IMR-90 (cell line): ENCODE results near the gene MSN. TPM values are rescaled to one million over a fixed set of nuclear protein-coding genes. Genes with fewer than 3 reads are reported as not detected.

ENCODE experiments used
- ATAC-seq: fragments of 200-7000 bp; cut with Tn5 transposase; 2 replicates; pipeline ENCODE4 v1.9.1; 2020; ENCODE audit warnings: low read depth, mild to moderate bottlenecking, moderate library complexity
- BruUV-seq: library from RNA; stranded (reverse); fragments of 400-500 nt; replicated peaks from 2 replicates; lab custom pipeline; 2021; lab: Mats Ljungman, UMichigan
- CTCF ChIA-PET: fragments of 300-600 bp; formaldehyde crosslinking; extraction: SDS; loops from one replicate; lab custom pipeline; 2021; ENCODE audit warnings: antibody characterized with exemption; lab: Yijun Ruan, JAX
- POLR2A ChIA-PET: fragments of 300-600 bp; sonication (Branson Sonifier 250); formaldehyde crosslinking; loops from one replicate; lab custom pipeline; 2022; ENCODE audit warnings: antibody characterized with exemption; ENCODE audit not compliant: unreplicated experiment; lab: Charles Lee
- DNase-seq: peaks from one replicate; pipeline ENCODE4 v3.0.0; 2013
- H2AFZ ChIP-seq: replicated peaks from 2 replicates; pipeline ENCODE3; 2013; ENCODE audit warnings: low read length, mild to moderate bottlenecking; ENCODE audit not compliant: poor library complexity
- H2AK5ac ChIP-seq: 2 replicates; pipeline ENCODE4 v1.6.1; 2013; ENCODE audit warnings: low read depth, low read length, inconsistent platforms
- H2AK9ac ChIP-seq: replicated peaks from 2 replicates; pipeline ENCODE3; 2013; ENCODE audit warnings: mild to moderate bottlenecking, low read depth, low read length, moderate library complexity; ENCODE audit not compliant: poor library complexity
- H2BK120ac ChIP-seq: 2 replicates; pipeline ENCODE4 v1.6.1; 2013; ENCODE audit warnings: low read depth, low read length, inconsistent platforms
- H2BK15ac ChIP-seq: 3 replicates; pipeline ENCODE4 v1.6.1; 2013; ENCODE audit warnings: low read depth, low read length, inconsistent platforms
- H2BK20ac ChIP-seq: 2 replicates; pipeline ENCODE4 v1.6.1; 2013; ENCODE audit warnings: low read depth, mild to moderate bottlenecking, inconsistent platforms, low read length, moderate library complexity
- H2BK5ac ChIP-seq: 2 replicates; pipeline ENCODE4 v1.6.1; 2013; ENCODE audit warnings: mild to moderate bottlenecking, low read depth, low read length, inconsistent platforms; ENCODE audit not compliant: poor library complexity, severe bottlenecking
- H3K14ac ChIP-seq: replicated peaks from 2 replicates; pipeline ENCODE4 v1.6.1; 2013; ENCODE audit warnings: low read depth, low read length, inconsistent platforms
- H3K18ac ChIP-seq: 2 replicates; pipeline ENCODE4 v1.6.1; 2013; ENCODE audit warnings: low read depth, low read length, control low read depth
- H3K23ac ChIP-seq: 2 replicates; pipeline ENCODE4 v1.6.1; 2013; ENCODE audit warnings: low read depth, low read length, inconsistent platforms
- H3K27ac ChIP-seq: 2 replicates; pipeline ENCODE4 v1.5.1; 2013; ENCODE audit warnings: mild to moderate bottlenecking, control low read depth, low read length; ENCODE audit not compliant: insufficient read depth
- H3K27me3 ChIP-seq: 2 replicates; pipeline ENCODE4 v1.6.1; 2013; ENCODE audit warnings: low read length; ENCODE audit not compliant: control insufficient read depth, insufficient read depth
- H3K36me3 ChIP-seq: 2 replicates; pipeline ENCODE4 v1.6.1; 2013; ENCODE audit warnings: low read length, mixed read lengths; ENCODE audit not compliant: control insufficient read depth, insufficient read depth
- H3K4ac ChIP-seq: 2 replicates; pipeline ENCODE4 v1.6.1; 2013; ENCODE audit warnings: low read depth, low read length, inconsistent platforms
- H3K4me1 ChIP-seq: 2 replicates; pipeline ENCODE4 v1.6.1; 2013; ENCODE audit warnings: low read length, mixed read lengths; ENCODE audit not compliant: control insufficient read depth, insufficient read depth
- H3K4me2 ChIP-seq: 2 replicates; pipeline ENCODE4 v1.6.1; 2013; ENCODE audit warnings: low read depth, mild to moderate bottlenecking, control low read depth, low read length, moderate library complexity
- H3K4me3 ChIP-seq: 2 replicates; pipeline ENCODE4 v1.5.1; 2013; ENCODE audit warnings: low read depth, mild to moderate bottlenecking, control low read depth, low read length, moderate library complexity; ENCODE audit not compliant: insufficient read depth
- H3K56ac ChIP-seq: 2 replicates; pipeline ENCODE4 v1.6.1; 2013; ENCODE audit warnings: low read length, inconsistent platforms; ENCODE audit not compliant: insufficient read depth; ENCODE audit errors: extremely low read depth
- H3K79me1 ChIP-seq, 2 experiments: 2 replicates each; pipeline ENCODE4 v1.6.1; 2013; ENCODE audit warnings: low read length in 2 of 2, inconsistent platforms in 1 of 2, low read depth in 1 of 2
- H3K9ac ChIP-seq: 2 replicates; pipeline ENCODE4 v1.6.1; 2013; ENCODE audit warnings: low read depth, low read length, control low read depth
- H3K9me1 ChIP-seq: 2 replicates; pipeline ENCODE4 v1.6.1; 2013; ENCODE audit warnings: low read length, inconsistent platforms; ENCODE audit not compliant: insufficient read depth
- H3K9me3 ChIP-seq: 2 replicates; pipeline ENCODE4 v1.6.1; 2013; ENCODE audit warnings: low read length; ENCODE audit not compliant: control insufficient read depth, insufficient read depth
- H4K20me1 ChIP-seq: 2 replicates; pipeline ENCODE4 v1.6.1; 2013; ENCODE audit warnings: low read length, inconsistent platforms; ENCODE audit not compliant: insufficient read depth
- H4K5ac ChIP-seq: 2 replicates; pipeline ENCODE4 v1.6.1; 2013; ENCODE audit warnings: mild to moderate bottlenecking, low read depth, low read length, control low read depth
- H4K8ac ChIP-seq, 2 experiments: 2 replicates each; pipeline ENCODE4 v1.6.1; 2013; ENCODE audit warnings: low read depth in 2 of 2, low read length in 2 of 2, control low read depth in 1 of 2, inconsistent platforms in 1 of 2
- H4K91ac ChIP-seq: 2 replicates; pipeline ENCODE4 v1.6.1; 2013; ENCODE audit warnings: low read depth, low read length, inconsistent platforms; ENCODE audit not compliant: insufficient read depth
- BHLHE40 ChIP-seq: fragments of 150-350 bp; IDR thresholded peaks from 2 replicates; pipeline ENCODE4 v1.6.1; 2016; ENCODE audit warnings: mild to moderate bottlenecking, low read depth, low read length
- CHD1 ChIP-seq: IDR thresholded peaks from 2 replicates; pipeline ENCODE4 v1.6.1; 2012; ENCODE audit warnings: low read depth, low read length, improper control_type of control experiment
- FOS ChIP-seq: fragments of 150-350 bp; IDR thresholded peaks from 2 replicates; pipeline ENCODE4 v1.6.1; 2016; ENCODE audit warnings: low read depth, low read length
- MAFK ChIP-seq: IDR thresholded peaks from 2 replicates; pipeline ENCODE4 v1.6.1; 2012; ENCODE audit warnings: low read depth, low read length, improper control_type of control experiment
- MAZ ChIP-seq: IDR thresholded peaks from 2 replicates; pipeline ENCODE4 v1.6.1; 2012; ENCODE audit warnings: low read depth, mild to moderate bottlenecking, low read length, improper control_type of control experiment, moderate library complexity, borderline replicate concordance
- MXI1 ChIP-seq: IDR thresholded peaks from 2 replicates; pipeline ENCODE4 v1.6.1; 2012; ENCODE audit warnings: low read depth, mild to moderate bottlenecking, low read length, moderate library complexity, borderline replicate concordance
- NFE2L2 ChIP-seq: fragments of 150-350 bp; IDR thresholded peaks from 2 replicates; pipeline ENCODE4 v1.6.1; 2016; ENCODE audit warnings: low read depth, mild to moderate bottlenecking, low read length
- POLR2A ChIP-seq: IDR thresholded peaks from 2 replicates; pipeline ENCODE4 v1.6.1; 2012; ENCODE audit warnings: mild to moderate bottlenecking, low read depth, low read length
- USF2 ChIP-seq: fragments of 150-350 bp; IDR thresholded peaks from 2 replicates; pipeline ENCODE4 v1.6.1; 2017; ENCODE audit warnings: mild to moderate bottlenecking, antibody characterized with exemption, low read length, low read depth
- WGBS, 2 experiments: methylation state at CpG; one replicate each; pipeline versions ENCODE4 v1.1.5 to v1.1.7; 2013; ENCODE audit warnings: missing lambda C conversion rate in 2 of 2; ENCODE audit not compliant: insufficient read length in 1 of 2; ENCODE audit errors: extremely low coverage in 2 of 2; 5-methylcytosine and 5-hydroxymethylcytosine counted together
- dilution Hi-C: fragments of 300-500 bp; cut with HindIII; formaldehyde crosslinking; loops from one replicate; pipeline ENCODE4 v1.14.3; 2018; ENCODE audit warnings: low sequenced_read_pairs; ENCODE audit not compliant: unreplicated experiment
- in situ Hi-C: fragments of 300-500 bp; cut with MboI; formaldehyde crosslinking; loops from 3 replicates; pipeline ENCODE4 v1.14.3; 2019; ENCODE audit warnings: low sequenced_read_pairs, inconsistent platforms, mixed read lengths
- intact Hi-C: fragments of 100-400 bp; cut with micrococcal nuclease; formaldehyde crosslinking; loops from 2 replicates; pipeline ENCODE4 v1.10.0; 2022
- polyA plus RNA-seq, 3 experiments: library from polyadenylated mRNA; depleted of rRNA; stranded (reverse); fragments of >200 nt; gene quantifications; 2 replicates each; pipeline ENCODE4 v1.2.3, GENCODE V29; 2012; ENCODE audit warnings: low replicate concordance in 1 of 3
- total RNA-seq: library from RNA; depleted of rRNA; stranded (reverse); fragments of >200 nt; gene quantifications from 2 replicates; pipeline ENCODE4 v1.2.3, GENCODE V29; 2012

The MSN gene
- total and polyA plus RNA-seq, 2 of the 4 experiments (the other 2 are of a cell fraction), result 422 to 619 TPM

- Histone ChIP-seq H3K4ac (no peak overlapping the region), H3K27me3 (no peaks in the 10 kb centered on the region), H3K4me2 (no peak overlapping the region), H3K4me1 (peaks cover 5% of the 10 kb centered on the region; the same call in 1 of the 2 replicates), H3K9ac (no peak overlapping the region), H2BK20ac (no peak overlapping the region), H3K56ac (no peak overlapping the region), H4K8ac (no peak overlapping the region), H4K5ac (no peak overlapping the region), H3K79me1 (no peaks in the 10 kb centered on the region), H3K23ac (no peak overlapping the region), H3K27ac (no peak overlapping the region), H2BK120ac (no peak overlapping the region), H3K9me1 (no peaks in the 10 kb centered on the region), H3K14ac (no peak overlapping the region), H2BK15ac (no peak overlapping the region), H3K36me3 (no peaks in the 10 kb centered on the region), H2AFZ (no peak overlapping the region), H2AK9ac (no peak overlapping the region), H2AK5ac (no peak overlapping the region), H3K18ac (no peak overlapping the region), H4K91ac (no peak overlapping the region), H3K4me3 (no peak overlapping the region), H4K20me1 (no peaks in the 10 kb centered on the region), H3K9me3 (no peaks in the 10 kb centered on the region), H2BK5ac (no peak overlapping the region)
- TF ChIP-seq MXI1 (no peak), POLR2A (no peak), NFE2L2 (no peak), BHLHE40 (no peak), CHD1 (no peak), USF2 (no peak), MAFK (no peak), MAZ (no peak), FOS (no peak)
- CTCF ChIA-PET, result interaction anchor here (0.5 kb wide), 1 partner anchor 47 kb away, joined by 3 read pairs; no protein-coding TSS in a partner anchor
- DNase-seq (peak; percentile 10), ATAC-seq (no peak)
- intact Hi-C loops, result no loop called here
- dilution Hi-C loops, result no loop called here
- 67% methylated on average over 1 of the region's 1 CpG; no CpG with 5 or more reads in 1 of the 2 experiments for WGBS, 2 experiments
- in situ Hi-C loops, result no loop called here
- BruUV-seq, result no TSS peak
- POLR2A ChIA-PET, result no interaction called here
Observed at GRCh38 chrX:65643531-65644052, 23.9 kb upstream of the MSN start.
